Esophagus muscularis mucosa (tissue), 4 donors: ENCODE data around the gene RHOU.

Experiments
- EP300 ChIP-seq: sonication (generic); formaldehyde crosslinking; IDR thresholded peaks from one replicate; pipeline ENCODE4 v1.6.1; 2017; ENCODE audit warnings: antibody characterized with exemption
- POLR2A ChIP-seq: fragments of 450-650 bp; IDR thresholded peaks from one replicate; pipeline ENCODE4 v1.6.1; 2017; ENCODE audit warnings: antibody characterized with exemption, moderate library complexity, mild to moderate bottlenecking, low read depth
- POLR2AphosphoS5 ChIP-seq, 2 donors: sonication (generic); formaldehyde crosslinking; IDR thresholded peaks; one replicate each; pipeline ENCODE4 v1.6.1; 2017; ENCODE audit warnings: antibody characterized with exemption in 2 of 2
- TF ChIP-seq, protein P1 (sequence below), 3 experiments: fragments of 200-600 bp in 2 of 3; fragments of 450-650 bp in 1 of 3; sonication (generic) in 2 of 3; IDR thresholded peaks; one replicate each; pipeline ENCODE4 v1.5.1; 2017 to 2019; ENCODE audit warnings: antibody characterized with exemption in 3 of 3, mild to moderate bottlenecking in 2 of 3, moderate library complexity in 1 of 3

DNA sequence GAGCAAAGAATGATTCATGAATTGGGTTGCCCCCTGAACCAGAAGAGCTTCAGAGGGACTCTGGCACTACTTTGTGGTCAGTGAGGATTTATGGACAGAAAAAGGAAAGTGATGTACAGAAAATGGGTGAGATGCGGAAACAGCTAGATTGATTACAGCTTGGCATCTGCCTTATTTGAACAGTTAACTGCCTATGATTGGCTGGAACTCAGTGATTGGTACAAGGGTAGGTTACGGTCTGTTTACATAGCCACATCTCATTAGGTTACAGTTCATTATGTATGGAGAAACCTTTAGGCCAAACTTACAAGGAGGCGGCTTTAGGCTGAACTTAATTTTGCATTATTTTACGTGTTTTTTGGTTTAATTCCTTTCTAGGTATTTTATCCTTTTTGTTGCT lies 29.0 kb upstream of the RHOU start:
- TF ChIP-seq, protein P1, sequence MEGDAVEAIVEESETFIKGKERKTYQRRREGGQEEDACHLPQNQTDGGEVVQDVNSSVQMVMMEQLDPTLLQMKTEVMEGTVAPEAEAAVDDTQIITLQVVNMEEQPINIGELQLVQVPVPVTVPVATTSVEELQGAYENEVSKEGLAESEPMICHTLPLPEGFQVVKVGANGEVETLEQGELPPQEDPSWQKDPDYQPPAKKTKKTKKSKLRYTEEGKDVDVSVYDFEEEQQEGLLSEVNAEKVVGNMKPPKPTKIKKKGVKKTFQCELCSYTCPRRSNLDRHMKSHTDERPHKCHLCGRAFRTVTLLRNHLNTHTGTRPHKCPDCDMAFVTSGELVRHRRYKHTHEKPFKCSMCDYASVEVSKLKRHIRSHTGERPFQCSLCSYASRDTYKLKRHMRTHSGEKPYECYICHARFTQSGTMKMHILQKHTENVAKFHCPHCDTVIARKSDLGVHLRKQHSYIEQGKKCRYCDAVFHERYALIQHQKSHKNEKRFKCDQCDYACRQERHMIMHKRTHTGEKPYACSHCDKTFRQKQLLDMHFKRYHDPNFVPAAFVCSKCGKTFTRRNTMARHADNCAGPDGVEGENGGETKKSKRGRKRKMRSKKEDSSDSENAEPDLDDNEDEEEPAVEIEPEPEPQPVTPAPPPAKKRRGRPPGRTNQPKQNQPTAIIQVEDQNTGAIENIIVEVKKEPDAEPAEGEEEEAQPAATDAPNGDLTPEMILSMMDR (IDR thresholded peaks at IDR 0.05) = no peak
- no peak for TF ChIP-seq POLR2A
- no peak for TF ChIP-seq EP300
- no peak for TF ChIP-seq POLR2AphosphoS5 (IDR thresholded peaks at IDR 0.05)
